ENCODE data around the gene LMLN. TPM values are rescaled to one million over a fixed set of nuclear protein-coding genes. Genes with fewer than 3 reads are reported as not detected.
A peak's percentile ranks its signal among the peaks of the same experiment; 100 is the strongest.
"Not testable (repeated sequence)": the region's sequence is repeated elsewhere in the genome, so short reads cannot be mapped to it uniquely, and the experiment has no call there.

Gene LMLN
- total and polyA plus RNA-seq, 8 donors, result 2.2 to 6.4 (median 4.4) TPM

DNA sequence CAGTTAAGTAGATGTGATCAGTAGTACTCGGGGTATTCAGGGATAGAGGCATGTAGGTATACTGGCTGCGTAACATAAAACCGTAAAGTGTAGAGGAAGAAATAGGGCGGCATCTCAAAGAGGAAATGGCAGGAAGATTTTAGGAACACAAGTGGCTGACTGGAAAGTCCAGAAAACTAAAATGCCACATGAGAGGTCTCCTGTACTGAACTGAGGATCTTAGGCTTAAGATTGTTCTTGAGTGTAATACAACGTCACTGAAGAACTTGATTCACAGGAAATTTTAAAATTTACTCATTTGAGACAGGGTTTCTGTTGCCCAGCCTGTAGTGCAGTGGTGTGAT is 2.3 kb upstream of the LMLN start:
- Histone ChIP-seq H3K27me3 (no peaks in the 10 kb centered on the region), H3K36me3 (peaks cover 0 to 35% (median 34%) of the 10 kb centered on the region in 3 donors), H3K9me3 (no peaks in the 10 kb centered on the region), H3K4me1 (peaks cover 10 to 18% (median 12%) of the 10 kb centered on the region in 3 donors), H3K27ac (no peak overlapping the region), H3K4me3 (no peak overlapping the region)
- ATAC-seq (no peak), DNase-seq (no peak), FAIRE-seq (no peak)
- intact Hi-C loops (cut with DNase I), result no loop called here
- WGBS, 2 donors, result 76 to 87% methylated on average over 5 of the region's 5 CpGs
- TF ChIP-seq, protein P1, sequence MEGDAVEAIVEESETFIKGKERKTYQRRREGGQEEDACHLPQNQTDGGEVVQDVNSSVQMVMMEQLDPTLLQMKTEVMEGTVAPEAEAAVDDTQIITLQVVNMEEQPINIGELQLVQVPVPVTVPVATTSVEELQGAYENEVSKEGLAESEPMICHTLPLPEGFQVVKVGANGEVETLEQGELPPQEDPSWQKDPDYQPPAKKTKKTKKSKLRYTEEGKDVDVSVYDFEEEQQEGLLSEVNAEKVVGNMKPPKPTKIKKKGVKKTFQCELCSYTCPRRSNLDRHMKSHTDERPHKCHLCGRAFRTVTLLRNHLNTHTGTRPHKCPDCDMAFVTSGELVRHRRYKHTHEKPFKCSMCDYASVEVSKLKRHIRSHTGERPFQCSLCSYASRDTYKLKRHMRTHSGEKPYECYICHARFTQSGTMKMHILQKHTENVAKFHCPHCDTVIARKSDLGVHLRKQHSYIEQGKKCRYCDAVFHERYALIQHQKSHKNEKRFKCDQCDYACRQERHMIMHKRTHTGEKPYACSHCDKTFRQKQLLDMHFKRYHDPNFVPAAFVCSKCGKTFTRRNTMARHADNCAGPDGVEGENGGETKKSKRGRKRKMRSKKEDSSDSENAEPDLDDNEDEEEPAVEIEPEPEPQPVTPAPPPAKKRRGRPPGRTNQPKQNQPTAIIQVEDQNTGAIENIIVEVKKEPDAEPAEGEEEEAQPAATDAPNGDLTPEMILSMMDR (IDR thresholded peaks at IDR 0.05), result no peak

- no peak for ATAC-seq
- no peaks in the 10 kb centered on the region for H3K9me3 ChIP-seq
- intact Hi-C loops (cut with DNase I), result no loop called here
- TF ChIP-seq, protein P1 (IDR thresholded peaks at IDR 0.05), result no peak
- H3K27me3 ChIP-seq, result no peaks in the 10 kb centered on the region
- peaks cover 4 to 18% (median 6%) of the 10 kb centered on the region in 3 donors for H3K4me1 ChIP-seq
- 89 to 92% methylated on average over 4 of the region's 4 CpGs for WGBS, 2 donors
- FAIRE-seq, result no peak
- no peak overlapping the region for H3K4me3 ChIP-seq
- DNase-seq, result no peak
- peaks cover 0 to 29% (median 29%) of the 10 kb centered on the region in 3 donors for H3K36me3 ChIP-seq
- H3K27ac ChIP-seq, result no peak overlapping the region
Measured at GRCh38 chr3:197958346-197958745, 1.7 kb upstream of the LMLN start.

- H3K4me3 ChIP-seq; intact Hi-C loops (cut with DNase I); H3K27me3 ChIP-seq; ATAC-seq; H3K9me3 ChIP-seq; FAIRE-seq: not testable (repeated sequence)
- 93 to 96% methylated on average over 19 of the region's 19 CpGs for WGBS, 2 donors
- peaks cover 0 to 25% (median 24%) of the 10 kb centered on the region in 3 donors for H3K36me3 ChIP-seq
- peak overlapping the region in 1 of 4 donors; percentile 74 for H3K27ac ChIP-seq
- peaks cover 2 to 18% (median 2%) of the 10 kb centered on the region in 3 donors for H3K4me1 ChIP-seq
- DNase-seq, result peak in 1 of 6 donors; percentile 30
Measured at GRCh38 chr3:197958848-197959247, 1.2 kb upstream of the LMLN start.

GRCh38 chr3:197959500-197959890 is 522 bp upstream of the LMLN start:
- intact Hi-C loops (cut with DNase I), result no loop called here
- H3K27ac ChIP-seq, result peak overlapping the region; percentile 56 to 74 (median 64)
- DNase-seq, result no peak
- FAIRE-seq, result no peak
- H3K36me3 ChIP-seq, result peaks cover 0 to 19% (median 18%) of the 10 kb centered on the region in 3 donors
- no peaks in the 10 kb centered on the region for H3K9me3 ChIP-seq
- 42 to 46% methylated on average over 6 of the region's 6 CpGs for WGBS, 2 donors
- TF ChIP-seq, protein P1 (IDR thresholded peaks at IDR 0.05), result no peak
- H3K4me1 ChIP-seq, result peaks cover 2 to 12% (median 2%) of the 10 kb centered on the region in 3 donors
- peak overlapping the region; percentile 60 to 94 (median 92) for H3K4me3 ChIP-seq
- peak in 1 of 4 donors; percentile 1 for ATAC-seq
- H3K27me3 ChIP-seq, result no peaks in the 10 kb centered on the region

DNA sequence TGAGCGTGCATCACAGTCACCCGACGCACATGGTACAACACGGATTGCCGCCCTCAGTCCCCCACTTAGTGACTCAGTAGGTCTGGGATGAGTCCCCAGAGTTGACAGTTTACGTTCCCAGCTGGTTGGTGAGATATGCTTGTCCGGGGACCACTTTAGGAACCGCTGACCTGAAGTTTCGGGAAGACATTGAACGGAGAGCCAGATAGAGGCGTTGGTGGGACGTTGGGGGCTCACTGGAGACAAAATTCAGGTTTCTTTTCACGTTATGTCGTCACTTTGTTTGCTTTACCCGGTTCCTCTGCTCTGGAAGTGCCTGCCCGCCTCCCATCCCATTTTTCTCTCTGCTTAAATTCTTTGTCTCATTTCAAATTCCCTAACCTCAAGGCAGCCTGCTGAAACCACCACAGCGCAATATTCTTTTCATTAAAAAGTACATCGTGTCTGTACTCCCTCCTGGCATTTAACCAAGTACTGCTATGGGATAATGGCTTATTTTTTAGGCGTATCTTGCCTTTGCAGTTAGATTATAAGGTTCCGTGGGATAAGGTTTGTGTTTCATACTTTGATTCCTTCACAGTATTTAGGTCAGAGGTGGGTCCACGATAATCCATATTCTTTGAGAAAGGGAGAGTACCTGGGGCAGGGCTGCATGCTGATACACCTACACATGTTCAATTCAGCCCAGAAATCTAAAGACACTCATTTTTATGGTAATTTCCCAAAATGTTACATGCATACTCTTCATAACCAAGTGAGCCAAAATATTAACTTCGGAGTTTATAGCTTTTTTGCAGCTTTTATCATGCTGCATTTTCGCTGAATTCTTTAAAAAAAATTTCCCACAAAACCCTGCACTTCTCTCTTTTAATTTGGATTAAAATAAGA is 921 bp downstream of the LMLN start:
- Histone ChIP-seq H3K27ac (peak overlapping the region; percentile 57 to 73 (median 69)), H3K9me3 (no peaks in the 10 kb centered on the region), H3K4me3 (peak overlapping the region; percentile 60 to 94 (median 92)), H3K36me3 (peaks cover 0 to 6% (median 6%) of the 10 kb centered on the region in 3 donors), H3K27me3 (no peaks in the 10 kb centered on the region), H3K4me1 (peaks cover 2 to 11% (median 2%) of the 10 kb centered on the region in 3 donors)
- DNase-seq (no peak), ATAC-seq (no peak), FAIRE-seq (no peak)
- TF ChIP-seq, protein P1 (IDR thresholded peaks at IDR 0.05), result no peak
- intact Hi-C loops (cut with DNase I), result no loop called here
- 7 to 8% methylated on average over 23 of the region's 23 CpGs for WGBS, 2 donors
